CD4-positive, alpha-beta T cell treated with Interleukin-6 at 100 ng/mL for 8 hours (primary cell): Measurements from ENCODE around the gene PKN2.

Experiments used
- DNase-seq: peaks from one replicate; pipeline ENCODE4 v3.0.0-alpha.2; 2020; ENCODE audit warnings: mixed read lengths, low spot score

PKN2 gene

GRCh38 chr1:88683541-88684481 is at the start of gene PKN2:
Gene PKN2 (plus strand): TSS chr1:88684273. CDS start chr1:88684581, 308 bp downstream.
- peak; percentile 97 for DNase-seq

GRCh38 chr1:88634538-88634937 is 49.5 kb upstream of the PKN2 start:
- no peak for DNase-seq

- no peak for DNase-seq
Measured at GRCh38 chr1:88640060-88640459, 44.0 kb upstream of the PKN2 start.

- DNase-seq = no peak
Measured at GRCh38 chr1:88645886-88646285, 38.2 kb upstream of the PKN2 start.

GRCh38 chr1:88646476-88647248 is 37.4 kb upstream of the PKN2 start:
- DNase-seq = no peak

GRCh38 chr1:88647249-88647645 is 36.8 kb upstream of the PKN2 start:
- no peak for DNase-seq

GRCh38 chr1:88647749-88648415 is 36.2 kb upstream of the PKN2 start:
- DNase-seq = no peak

- DNase-seq = no peak
Measured at GRCh38 chr1:88648706-88649105, 35.4 kb upstream of the PKN2 start.

GRCh38 chr1:88649932-88650331 is 34.1 kb upstream of the PKN2 start:
- no peak for DNase-seq

- DNase-seq = no peak
Measured at GRCh38 chr1:88650676-88651418, 33.2 kb upstream of the PKN2 start.

- DNase-seq = no peak
Measured at GRCh38 chr1:88655140-88655539, 28.9 kb upstream of the PKN2 start.

GRCh38 chr1:88655685-88656299 is 28.3 kb upstream of the PKN2 start:
- DNase-seq = peak; percentile 27

GRCh38 chr1:88658419-88658818 is 25.7 kb upstream of the PKN2 start:
- DNase-seq = no peak

GRCh38 chr1:88659552-88659951 is 24.5 kb upstream of the PKN2 start:
- DNase-seq = no peak

- DNase-seq = no peak
Measured at GRCh38 chr1:88661188-88661587, 22.9 kb upstream of the PKN2 start.

- DNase-seq = no peak
Measured at GRCh38 chr1:88661951-88662699, 21.9 kb upstream of the PKN2 start.

GRCh38 chr1:88662723-88663122 is 21.4 kb upstream of the PKN2 start:
- DNase-seq = no peak

- DNase-seq = no peak
Measured at GRCh38 chr1:88668405-88668804, 15.7 kb upstream of the PKN2 start.

GRCh38 chr1:88670462-88670861 is 13.6 kb upstream of the PKN2 start:
- no peak for DNase-seq

GRCh38 chr1:88673446-88673845 is 10.6 kb upstream of the PKN2 start:
- no peak for DNase-seq

GRCh38 chr1:88678405-88678804 is 5.7 kb upstream of the PKN2 start:
- DNase-seq = no peak
